GM18511 (cell line): Measurements from ENCODE around the gene ZSWIM6.

ENCODE experiments used
- ATAC-seq: cut with Tn5 transposase; IDR thresholded peaks from one replicate; pipeline ENCODE4 v1.9.1; 2021; ENCODE audit warnings: mild to moderate bottlenecking, moderate library complexity; ENCODE audit not compliant: unreplicated experiment

Gene ZSWIM6

GRCh38 chr5:61586096-61587084, 254.3 kb downstream of the ZSWIM6 start:
- ATAC-seq = no peak

GRCh38 chr5:61587125-61587524, 255.1 kb downstream of the ZSWIM6 start:
- ATAC-seq = no peak

DNA sequence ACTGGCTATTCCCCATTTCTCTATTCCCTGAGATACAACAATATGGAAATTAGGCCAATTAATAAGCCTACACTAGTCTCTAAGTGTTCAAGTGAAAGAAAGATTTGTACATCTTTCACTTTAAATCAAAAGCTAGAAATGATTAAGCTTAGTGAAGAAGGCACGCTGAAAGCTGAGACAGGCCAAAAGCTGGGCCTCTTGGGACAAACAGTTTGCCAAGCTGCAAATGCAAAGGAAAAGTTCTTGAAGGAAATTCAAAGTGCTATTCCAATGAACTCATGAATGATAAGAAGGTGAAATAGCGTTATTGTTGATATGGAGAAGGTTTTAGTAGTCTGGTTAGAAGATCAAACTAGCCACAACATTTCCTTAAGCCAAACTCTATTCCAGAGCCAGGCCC, 256.2 kb downstream of the ZSWIM6 start:
- ATAC-seq = no peak

- ATAC-seq = no peak
Observed at GRCh38 chr5:61589946-61590345, 257.9 kb downstream of the ZSWIM6 start.

- no peak for ATAC-seq
Observed at GRCh38 chr5:61590473-61590872, 258.4 kb downstream of the ZSWIM6 start.

- no peak for ATAC-seq
Observed at GRCh38 chr5:61591859-61592258, 259.8 kb downstream of the ZSWIM6 start.

DNA sequence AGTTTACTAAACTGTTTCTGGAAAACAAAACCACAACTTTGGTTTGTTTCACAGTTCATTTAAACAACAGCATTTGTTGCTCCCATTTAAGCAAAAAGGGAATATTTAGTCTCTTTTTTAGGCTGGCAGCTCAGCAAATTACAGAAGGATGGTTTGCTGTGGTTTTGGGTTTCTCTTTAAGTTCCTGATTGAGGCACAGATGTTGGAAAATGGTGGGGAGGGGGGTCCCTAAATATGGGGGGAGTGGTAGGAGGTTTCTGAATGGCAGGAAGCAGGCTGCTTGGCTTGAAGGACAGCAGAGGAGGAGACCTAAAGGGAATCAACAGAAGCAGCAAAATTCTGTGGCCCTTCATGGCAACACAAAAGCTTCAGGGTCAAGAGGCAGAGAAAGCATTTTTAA, 263.4 kb downstream of the ZSWIM6 start:
- no peak for ATAC-seq
